ENCODE data around the gene SYN1. TPM values are rescaled to one million over a fixed set of nuclear protein-coding genes. Genes with fewer than 3 reads are reported as not detected.
A peak's percentile ranks its signal among the peaks of the same experiment; 100 is the strongest.

Gene SYN1
- total RNA-seq, 4 donors from 2014 or later: 0.27 TPM; not detected in 2

GRCh38 chrX:47571896-47572295 is 47.8 kb downstream of the SYN1 start:
- H3K36me3 ChIP-seq: peaks cover 0 to 53% of the 10 kb centered on the region in 2 donors
- no peak overlapping the region for H3K27ac ChIP-seq
- TF ChIP-seq POLR2A (IDR thresholded peaks at IDR 0.05) (no peak), EP300 (IDR thresholded peaks at IDR 0.05) (no peak), POLR2AphosphoS5 (IDR thresholded peaks at IDR 0.05) (no peak)
- TF ChIP-seq, protein P1, sequence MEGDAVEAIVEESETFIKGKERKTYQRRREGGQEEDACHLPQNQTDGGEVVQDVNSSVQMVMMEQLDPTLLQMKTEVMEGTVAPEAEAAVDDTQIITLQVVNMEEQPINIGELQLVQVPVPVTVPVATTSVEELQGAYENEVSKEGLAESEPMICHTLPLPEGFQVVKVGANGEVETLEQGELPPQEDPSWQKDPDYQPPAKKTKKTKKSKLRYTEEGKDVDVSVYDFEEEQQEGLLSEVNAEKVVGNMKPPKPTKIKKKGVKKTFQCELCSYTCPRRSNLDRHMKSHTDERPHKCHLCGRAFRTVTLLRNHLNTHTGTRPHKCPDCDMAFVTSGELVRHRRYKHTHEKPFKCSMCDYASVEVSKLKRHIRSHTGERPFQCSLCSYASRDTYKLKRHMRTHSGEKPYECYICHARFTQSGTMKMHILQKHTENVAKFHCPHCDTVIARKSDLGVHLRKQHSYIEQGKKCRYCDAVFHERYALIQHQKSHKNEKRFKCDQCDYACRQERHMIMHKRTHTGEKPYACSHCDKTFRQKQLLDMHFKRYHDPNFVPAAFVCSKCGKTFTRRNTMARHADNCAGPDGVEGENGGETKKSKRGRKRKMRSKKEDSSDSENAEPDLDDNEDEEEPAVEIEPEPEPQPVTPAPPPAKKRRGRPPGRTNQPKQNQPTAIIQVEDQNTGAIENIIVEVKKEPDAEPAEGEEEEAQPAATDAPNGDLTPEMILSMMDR (IDR thresholded peaks at IDR 0.05): no peak
- H3K27me3 ChIP-seq: peaks cover 7% of the 10 kb centered on the region
- H3K9me3 ChIP-seq: no peaks in the 10 kb centered on the region
- 90 to 100% methylated on average over 1 to 5 of the region's 13 CpGs for WGBS, 2 donors (ENCODE audit: low coverage in 1 of 2)
- no peak for ATAC-seq
- no peak overlapping the region for H3K4me3 ChIP-seq
- peaks cover 0 to 14% (median 0%) of the 10 kb centered on the region in 3 donors for H3K4me1 ChIP-seq

DNA sequence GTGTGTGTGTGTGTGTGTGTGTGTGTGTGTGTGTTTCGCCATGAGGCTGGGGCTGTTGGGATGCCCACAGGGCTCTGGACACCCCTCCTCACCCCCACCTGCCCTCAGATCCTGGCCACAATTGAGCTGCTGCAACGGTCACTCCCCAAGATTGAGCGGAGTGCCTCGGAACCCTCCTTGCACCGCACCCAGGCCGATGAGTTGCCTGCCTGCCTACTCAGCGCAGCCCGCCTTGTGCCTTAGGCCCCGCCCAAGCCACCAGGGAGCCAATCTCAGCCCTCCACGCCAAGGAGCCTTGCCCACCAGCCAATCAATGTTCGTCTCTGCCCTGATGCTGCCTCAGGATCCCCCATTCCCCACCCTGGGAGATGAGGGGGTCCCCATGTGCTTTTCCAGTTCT is 48.4 kb downstream of the SYN1 start:
- ATAC-seq: no peak
- peaks cover 7% of the 10 kb centered on the region for H3K27me3 ChIP-seq
- 67% methylated on average over 1 of the region's 11 CpGs; no CpG with 5 or more reads in 1 of the 2 donors for WGBS, 2 donors (ENCODE audit: low coverage in 1 of 2)
- TF ChIP-seq, protein P1 (IDR thresholded peaks at IDR 0.05): no peak
- TF ChIP-seq POLR2A (IDR thresholded peaks at IDR 0.05): no peak
- no peak for TF ChIP-seq POLR2AphosphoS5 (IDR thresholded peaks at IDR 0.05)
- TF ChIP-seq EP300 (IDR thresholded peaks at IDR 0.05): no peak
- H3K4me3 ChIP-seq: no peak overlapping the region
- H3K9me3 ChIP-seq: no peaks in the 10 kb centered on the region
- peaks cover 0 to 60% of the 10 kb centered on the region in 2 donors for H3K36me3 ChIP-seq
- peaks cover 0 to 14% (median 0%) of the 10 kb centered on the region in 3 donors for H3K4me1 ChIP-seq
- no peak overlapping the region for H3K27ac ChIP-seq

- TF ChIP-seq EP300 (IDR thresholded peaks at IDR 0.05) (no peak), POLR2AphosphoS5 (IDR thresholded peaks at IDR 0.05) (no peak), POLR2A (IDR thresholded peaks at IDR 0.05) (no peak)
- TF ChIP-seq, protein P1 (IDR thresholded peaks at IDR 0.05): no peak
- peaks cover 0 to 64% of the 10 kb centered on the region in 2 donors for H3K36me3 ChIP-seq
- peaks cover 0 to 14% (median 0%) of the 10 kb centered on the region in 3 donors for H3K4me1 ChIP-seq
- ATAC-seq: no peak
- no peaks in the 10 kb centered on the region for H3K9me3 ChIP-seq
- H3K27me3 ChIP-seq: peaks cover 7% of the 10 kb centered on the region
- no peak overlapping the region for H3K4me3 ChIP-seq
- no CpG with 5 or more reads among the region's 8 CpGs for WGBS, 2 donors (ENCODE audit: low coverage in 1 of 2)
- H3K27ac ChIP-seq: no peak overlapping the region
These were observed 48.9 kb downstream of the SYN1 start for GRCh38 chrX:47570794-47571193.

DNA sequence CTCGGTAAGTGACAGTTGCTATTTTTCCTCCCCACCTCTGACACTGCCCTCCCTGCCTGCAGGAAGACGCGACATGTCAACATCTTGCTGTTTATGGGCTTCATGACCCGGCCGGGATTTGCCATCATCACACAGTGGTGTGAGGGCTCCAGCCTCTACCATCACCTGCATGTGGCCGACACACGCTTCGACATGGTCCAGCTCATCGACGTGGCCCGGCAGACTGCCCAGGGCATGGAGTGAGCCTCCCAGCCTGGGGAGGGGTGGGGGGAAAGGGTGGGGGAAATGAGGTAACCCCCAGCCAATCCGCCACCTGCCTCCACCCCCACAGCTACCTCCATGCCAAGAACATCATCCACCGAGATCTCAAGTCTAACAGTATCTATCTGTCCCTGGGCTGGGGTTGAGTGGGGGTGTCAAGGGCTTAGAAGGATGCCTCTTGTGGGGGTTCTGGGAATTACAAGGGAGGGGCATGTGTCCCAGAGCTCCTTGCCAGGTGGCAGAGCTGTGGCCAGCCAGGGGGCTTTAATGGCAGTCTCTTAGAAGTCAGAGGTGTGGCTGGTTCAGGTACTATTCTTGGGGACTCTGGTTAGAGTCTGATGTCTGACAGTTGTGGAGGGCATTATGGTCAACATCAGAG is 50.9 kb downstream of the SYN1 start:
- H3K36me3 ChIP-seq: peaks cover 0 to 82% of the 10 kb centered on the region in 2 donors
- no peaks in the 10 kb centered on the region for H3K27me3 ChIP-seq
- WGBS, 2 donors (ENCODE audit: low coverage in 1 of 2): 20 to 76% methylated on average over 2 of the region's 13 CpGs
- TF ChIP-seq POLR2AphosphoS5 (IDR thresholded peaks at IDR 0.05): no peak
- TF ChIP-seq EP300 (IDR thresholded peaks at IDR 0.05): no peak
- TF ChIP-seq POLR2A (IDR thresholded peaks at IDR 0.05): no peak
- TF ChIP-seq, protein P1 (IDR thresholded peaks at IDR 0.05): peak in 1 of 4 experiments; percentile 28
- H3K4me1 ChIP-seq: peaks cover 0 to 21% (median 0%) of the 10 kb centered on the region in 3 donors
- no peak overlapping the region for H3K27ac ChIP-seq
- ATAC-seq: no peak
- H3K4me3 ChIP-seq: no peak overlapping the region
- H3K9me3 ChIP-seq: no peaks in the 10 kb centered on the region

- Histone ChIP-seq H3K27me3 (no peaks in the 10 kb centered on the region), H3K4me1 (peaks cover 0 to 35% (median 2%) of the 10 kb centered on the region in 3 donors), H3K27ac (no peak overlapping the region), H3K36me3 (peaks cover 0 to 90% of the 10 kb centered on the region in 2 donors), H3K9me3 (no peaks in the 10 kb centered on the region), H3K4me3 (no peak overlapping the region)
- ATAC-seq: no peak
- no CpG with 5 or more reads among the region's 11 CpGs for WGBS, 2 donors (ENCODE audit: low coverage in 1 of 2)
- TF ChIP-seq POLR2A (IDR thresholded peaks at IDR 0.05) (no peak), EP300 (IDR thresholded peaks at IDR 0.05) (no peak), POLR2AphosphoS5 (IDR thresholded peaks at IDR 0.05) (no peak)
- TF ChIP-seq, protein P1 (IDR thresholded peaks at IDR 0.05): no peak
These were observed 52.8 kb downstream of the SYN1 start for GRCh38 chrX:47566841-47567240.
